Right atrium auricular region (tissue), 2 donors: Measurements from ENCODE around the gene ASCC3. TPM values are rescaled to one million over a fixed set of nuclear protein-coding genes. Genes with fewer than 3 reads are reported as not detected.

Source experiments
- DNase-seq: peaks from one replicate; pipeline ENCODE4 v3.0.0-alpha.2; 2019; ENCODE audit warnings: low spot score
- H3K27ac ChIP-seq, 2 donors: fragments of 200-600 bp; sonication (generic); 1 replicate in 1 of 2; 2 replicates in 1 of 2; pipeline ENCODE4 v1.5.1; 2016 to 2019
- H3K27me3 ChIP-seq, 2 donors: fragments of 200-600 bp; sonication (generic); one replicate each; pipeline versions ENCODE4 v1.5.1 to v1.6.0; 2017 to 2019
- H3K36me3 ChIP-seq: fragments of 200-600 bp; sonication (generic); one replicate; pipeline ENCODE4 v1.5.1; 2016
- H3K4me1 ChIP-seq, 2 donors: fragments of 200-600 bp; sonication (generic); one replicate each; pipeline versions ENCODE4 v1.5.1 to v1.6.0; 2017 to 2019
- H3K4me3 ChIP-seq, 2 donors: fragments of 200-600 bp; sonication (generic); 1 replicate in 1 of 2; 2 replicates in 1 of 2; pipeline ENCODE4 v1.5.1; 2017 to 2019; ENCODE audit warnings: mild to moderate bottlenecking in 1 of 2, moderate library complexity in 1 of 2
- H3K9me3 ChIP-seq, 2 donors: fragments of 200-600 bp; sonication (generic); one replicate each; pipeline ENCODE4 v1.5.1; 2019
- CTCF ChIP-seq, 2 donors: fragments of 200-600 bp; sonication (generic); IDR thresholded peaks; one replicate each; pipeline ENCODE4 v1.5.1; 2019; ENCODE audit warnings: antibody characterized with exemption in 2 of 2
- total RNA-seq, 2 donors: library from RNA; depleted of rRNA; stranded (reverse); fragments of >200 nt; gene quantifications; one replicate each; pipeline ENCODE4 v1.1.0, GENCODE V29; 2016

Gene ASCC3
- total RNA-seq, 2 donors from 2014 or later: 18.7 to 20.0 TPM

GRCh38 chr6:100554228-100554627, 326.9 kb downstream of the ASCC3 start:
- no peak overlapping the region for H3K27ac ChIP-seq
- DNase-seq: no peak
- H3K36me3 ChIP-seq: no peaks in the 10 kb centered on the region
- H3K9me3 ChIP-seq: no peaks in the 10 kb centered on the region
- no peak for TF ChIP-seq CTCF (IDR thresholded peaks at IDR 0.05)
- no peak overlapping the region for H3K4me3 ChIP-seq
- H3K27me3 ChIP-seq: no peaks in the 10 kb centered on the region
- no peaks in the 10 kb centered on the region for H3K4me1 ChIP-seq

- Histone ChIP-seq H3K27me3 (no peaks in the 10 kb centered on the region), H3K9me3 (no peaks in the 10 kb centered on the region), H3K4me1 (no peaks in the 10 kb centered on the region), H3K4me3 (no peak overlapping the region), H3K27ac (no peak overlapping the region), H3K36me3 (no peaks in the 10 kb centered on the region)
- no peak for DNase-seq
- no peak for TF ChIP-seq CTCF (IDR thresholded peaks at IDR 0.05)
These were observed 327.9 kb downstream of the ASCC3 start for GRCh38 chr6:100553243-100553642.

GRCh38 chr6:100549406-100550167, 331.5 kb downstream of the ASCC3 start:
- Histone ChIP-seq H3K4me3 (no peak overlapping the region), H3K4me1 (no peaks in the 10 kb centered on the region), H3K27me3 (no peaks in the 10 kb centered on the region), H3K27ac (no peak overlapping the region), H3K36me3 (no peaks in the 10 kb centered on the region), H3K9me3 (no peaks in the 10 kb centered on the region)
- no peak for TF ChIP-seq CTCF (IDR thresholded peaks at IDR 0.05)
- DNase-seq: no peak

GRCh38 chr6:100538086-100538485, 343.0 kb downstream of the ASCC3 start:
- TF ChIP-seq CTCF (IDR thresholded peaks at IDR 0.05): no peak
- Histone ChIP-seq H3K4me3 (no peak overlapping the region), H3K9me3 (no peaks in the 10 kb centered on the region), H3K36me3 (no peaks in the 10 kb centered on the region), H3K27me3 (no peaks in the 10 kb centered on the region), H3K4me1 (no peaks in the 10 kb centered on the region), H3K27ac (no peak overlapping the region)
- DNase-seq: no peak

- Histone ChIP-seq H3K9me3 (no peaks in the 10 kb centered on the region), H3K27ac (no peak overlapping the region), H3K36me3 (no peaks in the 10 kb centered on the region), H3K27me3 (no peaks in the 10 kb centered on the region), H3K4me1 (no peaks in the 10 kb centered on the region), H3K4me3 (no peak overlapping the region)
- no peak for TF ChIP-seq CTCF (IDR thresholded peaks at IDR 0.05)
- no peak for DNase-seq
These were observed 362.5 kb downstream of the ASCC3 start for GRCh38 chr6:100518588-100518987.

GRCh38 chr6:100517633-100518032, 363.5 kb downstream of the ASCC3 start:
- no peak for TF ChIP-seq CTCF (IDR thresholded peaks at IDR 0.05)
- Histone ChIP-seq H3K9me3 (no peaks in the 10 kb centered on the region), H3K27me3 (no peaks in the 10 kb centered on the region)

More at GRCh38 chr6:100517633-100518032, 363.5 kb downstream of the ASCC3 start:
- H3K4me1 ChIP-seq: peaks cover 0 to 4% of the 10 kb centered on the region in 2 donors
- H3K27ac ChIP-seq: no peak overlapping the region
- DNase-seq: no peak
- no peak overlapping the region for H3K4me3 ChIP-seq
- H3K36me3 ChIP-seq: peaks cover 3% of the 10 kb centered on the region
